Suppressor macrophage (primary cell): Measurements from ENCODE around the gene C2.
"Not testable (repeated sequence)": the region's sequence is repeated elsewhere in the genome, so short reads cannot be mapped to it uniquely, and the experiment has no call there.

ENCODE experiments used
- DNase-seq, 4 experiments: peaks; one replicate each; pipeline ENCODE4 v3.0.0-alpha.2; 2020 to 2022

The C2 gene

DNA sequence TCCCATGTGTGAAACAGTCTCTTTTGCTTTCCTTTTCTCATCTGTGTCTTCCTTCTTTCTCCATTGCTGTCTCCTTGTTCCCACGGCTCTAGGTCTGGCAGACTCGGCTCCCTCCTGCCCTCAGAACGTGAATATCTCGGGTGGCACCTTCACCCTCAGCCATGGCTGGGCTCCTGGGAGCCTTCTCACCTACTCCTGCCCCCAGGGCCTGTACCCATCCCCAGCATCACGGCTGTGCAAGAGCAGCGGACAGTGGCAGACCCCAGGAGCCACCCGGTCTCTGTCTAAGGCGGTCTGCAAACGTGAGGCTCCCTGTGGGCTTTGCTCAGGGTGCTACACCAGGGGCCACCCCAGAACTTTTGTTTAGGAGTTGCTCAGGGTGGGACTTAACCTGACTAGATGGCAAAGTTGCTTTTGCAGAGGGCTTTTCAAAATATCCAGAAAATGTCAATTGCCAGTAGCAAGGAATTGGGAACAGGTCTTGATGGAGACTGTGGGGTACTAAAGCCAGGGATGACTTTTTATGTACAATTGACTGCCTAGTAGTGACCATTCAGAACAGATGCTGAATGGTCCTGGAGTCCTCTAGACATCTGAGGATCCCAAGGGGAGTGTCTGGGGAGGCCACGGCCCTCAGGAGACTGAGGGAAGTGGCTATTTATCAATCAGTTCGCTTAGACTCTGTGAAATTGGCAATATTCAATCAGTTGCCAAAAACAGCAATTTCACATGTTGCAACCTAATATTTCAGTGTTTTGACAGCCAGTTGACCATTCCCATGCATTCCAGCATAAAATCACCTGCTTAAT is 550 bp downstream of the C2 start:
- DNase-seq, result no peak

DNA sequence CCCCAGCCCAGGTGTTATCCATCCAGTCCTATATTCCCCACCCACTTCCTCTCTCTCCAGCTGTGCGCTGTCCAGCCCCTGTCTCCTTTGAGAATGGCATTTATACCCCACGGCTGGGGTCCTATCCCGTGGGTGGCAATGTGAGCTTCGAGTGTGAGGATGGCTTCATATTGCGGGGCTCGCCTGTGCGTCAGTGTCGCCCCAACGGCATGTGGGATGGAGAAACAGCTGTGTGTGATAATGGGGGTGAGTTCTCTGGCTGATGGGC is 1.1 kb downstream of the C2 start:
- DNase-seq, result no peak

- DNase-seq, result no peak
These were observed 3.4 kb downstream of the C2 start for GRCh38 chr6:31930962-31931361.

GRCh38 chr6:31932137-31932536 is 4.6 kb downstream of the C2 start:
- not testable (repeated sequence) for DNase-seq

DNA sequence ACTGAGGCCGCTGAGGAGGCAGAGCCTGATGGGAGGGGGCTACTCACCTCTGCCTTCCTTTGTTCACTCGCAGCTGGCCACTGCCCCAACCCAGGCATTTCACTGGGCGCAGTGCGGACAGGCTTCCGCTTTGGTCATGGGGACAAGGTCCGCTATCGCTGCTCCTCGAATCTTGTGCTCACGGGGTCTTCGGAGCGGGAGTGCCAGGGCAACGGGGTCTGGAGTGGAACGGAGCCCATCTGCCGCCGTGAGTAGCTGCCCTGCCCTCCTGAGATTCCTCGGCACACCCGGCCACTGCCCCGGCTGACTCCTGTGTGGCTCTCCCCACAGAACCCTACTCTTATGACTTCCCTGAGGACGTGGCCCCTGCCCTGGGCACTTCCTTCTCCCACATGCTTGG is 6.0 kb downstream of the C2 start:
- DNase-seq, result no peak

DNA sequence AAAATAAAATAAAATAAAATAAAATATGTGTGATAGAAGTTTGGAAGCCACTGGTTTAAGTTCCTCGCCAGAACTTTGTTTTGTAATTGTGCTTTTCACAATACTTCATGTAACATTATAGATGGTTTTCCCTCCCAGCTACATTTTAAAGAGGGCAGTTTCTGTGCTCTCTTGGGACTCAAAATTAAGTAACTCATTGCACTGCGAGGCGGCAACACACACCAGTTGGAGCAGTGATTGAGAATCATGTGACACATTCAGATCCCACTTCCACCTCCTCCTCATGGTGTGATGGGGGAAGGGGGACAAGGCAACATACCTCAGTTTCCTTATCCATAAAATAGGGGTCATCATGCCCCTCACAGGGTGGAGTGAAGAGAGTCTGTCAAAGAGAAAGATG is 7.5 kb downstream of the C2 start:
- DNase-seq, result peak in 3 of 4 experiments; percentile 16 to 52 (median 17)

- DNase-seq, result no peak
These were observed 8.3 kb downstream of the C2 start for GRCh38 chr6:31935823-31936222.

DNA sequence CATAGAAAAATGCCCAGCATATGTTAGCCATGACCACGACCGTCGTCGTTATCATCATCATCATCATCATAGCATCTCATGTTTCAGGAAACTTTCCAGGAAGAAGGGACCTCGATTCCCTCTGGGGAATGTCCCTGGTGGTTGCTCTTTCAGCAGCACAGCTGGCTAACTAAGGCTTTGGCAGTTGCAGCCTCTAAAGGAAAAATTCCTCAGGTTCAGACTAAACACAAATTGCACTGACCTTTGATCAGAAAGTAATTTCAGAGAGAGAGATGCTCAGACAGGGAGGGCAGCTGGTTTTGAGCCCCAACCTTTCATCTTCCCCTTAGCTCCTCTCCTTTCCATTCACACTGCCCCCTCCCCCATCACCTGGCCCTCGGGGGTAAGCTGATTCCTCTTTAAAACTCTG is 12.7 kb downstream of the C2 start:
- DNase-seq, result no peak

DNA sequence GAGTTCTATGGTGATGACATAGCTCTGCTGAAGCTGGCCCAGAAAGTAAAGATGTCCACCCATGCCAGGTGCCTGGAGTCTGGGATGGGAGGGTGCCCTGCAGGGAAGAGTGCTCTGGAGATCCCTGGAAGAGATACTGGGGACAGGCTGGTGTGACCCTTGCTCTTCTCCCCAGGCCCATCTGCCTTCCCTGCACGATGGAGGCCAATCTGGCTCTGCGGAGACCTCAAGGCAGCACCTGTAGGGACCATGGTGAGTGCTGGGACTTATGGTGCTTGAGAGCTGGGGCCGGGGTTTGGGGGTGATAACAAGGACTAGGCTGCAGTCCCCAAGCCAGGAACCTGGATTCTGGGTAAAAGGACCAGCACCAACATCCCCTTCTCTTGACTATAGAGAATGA is 16.2 kb downstream of the C2 start:
- DNase-seq, result no peak

DNA sequence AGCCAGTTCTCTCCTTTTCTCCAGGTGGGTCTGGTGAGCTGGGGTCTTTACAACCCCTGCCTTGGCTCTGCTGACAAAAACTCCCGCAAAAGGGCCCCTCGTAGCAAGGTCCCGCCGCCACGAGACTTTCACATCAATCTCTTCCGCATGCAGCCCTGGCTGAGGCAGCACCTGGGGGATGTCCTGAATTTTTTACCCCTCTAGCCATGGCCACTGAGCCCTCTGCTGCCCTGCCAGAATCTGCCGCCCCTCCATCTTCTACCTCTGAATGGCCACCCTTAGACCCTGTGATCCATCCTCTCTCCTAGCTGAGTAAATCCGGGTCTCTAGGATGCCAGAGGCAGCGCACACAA is 17.6 kb downstream of the C2 start:
- no peak for DNase-seq

- DNase-seq, result peak; percentile 21 to 66 (median 47)
These were observed 18.2 kb downstream of the C2 start, which contains the start of gene CFB for GRCh38 chr6:31945507-31946369. Gene CFB, plus strand, starts transcription at chr6:31946095. Its CDS starts 127 bp downstream, at chr6:31946222.

DNA sequence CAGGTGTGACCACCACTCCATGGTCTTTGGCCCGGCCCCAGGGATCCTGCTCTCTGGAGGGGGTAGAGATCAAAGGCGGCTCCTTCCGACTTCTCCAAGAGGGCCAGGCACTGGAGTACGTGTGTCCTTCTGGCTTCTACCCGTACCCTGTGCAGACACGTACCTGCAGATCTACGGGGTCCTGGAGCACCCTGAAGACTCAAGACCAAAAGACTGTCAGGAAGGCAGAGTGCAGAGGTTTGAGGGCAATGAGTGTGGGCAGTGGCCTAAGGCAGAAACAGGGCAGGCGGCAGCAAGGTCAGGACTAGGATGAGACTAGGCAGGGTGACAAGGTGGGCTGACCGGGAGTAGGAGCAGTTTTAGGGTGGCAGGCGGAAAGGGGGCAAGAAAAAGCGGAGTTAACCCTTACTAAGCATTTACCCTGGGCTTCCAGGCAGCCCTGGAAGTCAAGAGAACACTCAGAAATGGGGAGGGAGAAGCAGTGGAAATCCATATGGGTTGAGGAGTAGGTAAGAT is 18.9 kb downstream of the C2 start:
- DNase-seq, result no peak

DNA sequence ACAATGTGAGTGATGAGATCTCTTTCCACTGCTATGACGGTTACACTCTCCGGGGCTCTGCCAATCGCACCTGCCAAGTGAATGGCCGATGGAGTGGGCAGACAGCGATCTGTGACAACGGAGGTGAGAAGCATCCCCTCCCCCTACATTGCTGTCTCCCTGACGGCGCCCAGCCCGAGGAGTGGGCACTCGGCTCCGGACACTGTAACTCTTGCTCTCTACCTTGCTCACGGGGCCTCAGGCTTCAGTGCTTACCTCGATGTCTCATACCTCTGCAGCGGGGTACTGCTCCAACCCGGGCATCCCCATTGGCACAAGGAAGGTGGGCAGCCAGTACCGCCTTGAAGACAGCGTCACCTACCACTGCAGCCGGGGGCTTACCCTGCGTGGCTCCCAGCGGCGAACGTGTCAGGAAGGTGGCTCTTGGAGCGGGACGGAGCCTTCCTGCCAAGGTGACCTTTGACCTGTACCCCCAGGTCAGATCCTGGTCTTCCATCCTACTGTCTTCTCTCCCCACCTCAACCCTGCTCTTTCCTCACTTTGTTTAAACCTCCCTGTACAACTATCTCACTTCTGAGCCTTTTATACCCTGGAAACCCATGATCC is 19.7 kb downstream of the C2 start:
- no peak for DNase-seq

GRCh38 chr6:31947864-31948263 is 20.3 kb downstream of the C2 start:
- DNase-seq, result no peak

GRCh38 chr6:31948306-31948705 is 20.8 kb downstream of the C2 start:
- no peak for DNase-seq

- DNase-seq, result peak in 2 of 4 experiments; percentile 15 to 21
These were observed 21.4 kb downstream of the C2 start for GRCh38 chr6:31948753-31949413.

DNA sequence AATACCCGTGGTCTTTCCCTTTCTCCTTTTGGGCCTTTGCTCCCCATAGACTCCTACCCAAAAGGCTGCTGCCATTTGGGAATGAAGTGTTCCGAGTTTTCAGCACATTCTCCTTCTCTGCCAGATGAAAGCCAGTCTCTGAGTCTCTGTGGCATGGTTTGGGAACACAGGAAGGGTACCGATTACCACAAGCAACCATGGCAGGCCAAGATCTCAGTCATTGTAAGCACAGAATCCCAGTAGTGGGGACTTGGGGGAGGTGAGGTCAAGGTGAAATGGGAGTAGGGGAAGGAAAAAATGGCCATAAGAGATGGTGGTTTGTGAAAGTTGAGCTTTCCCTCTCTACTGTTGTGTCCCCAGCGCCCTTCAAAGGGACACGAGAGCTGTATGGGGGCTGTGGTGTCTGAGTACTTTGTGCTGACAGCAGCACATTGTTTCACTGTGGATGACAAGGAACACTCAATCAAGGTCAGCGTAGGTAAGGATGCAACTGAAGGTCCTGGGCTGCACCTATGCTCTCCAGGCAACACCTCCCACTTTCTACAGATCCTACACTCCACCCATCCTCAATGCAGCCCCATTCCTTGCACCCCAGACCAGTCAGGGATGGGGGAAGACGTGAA is 22.5 kb downstream of the C2 start:
- DNase-seq, result no peak

- DNase-seq, result peak; percentile 77 to 87 (median 80)
These were observed 24.8 kb downstream of the C2 start for GRCh38 chr6:31952140-31952805.

DNA sequence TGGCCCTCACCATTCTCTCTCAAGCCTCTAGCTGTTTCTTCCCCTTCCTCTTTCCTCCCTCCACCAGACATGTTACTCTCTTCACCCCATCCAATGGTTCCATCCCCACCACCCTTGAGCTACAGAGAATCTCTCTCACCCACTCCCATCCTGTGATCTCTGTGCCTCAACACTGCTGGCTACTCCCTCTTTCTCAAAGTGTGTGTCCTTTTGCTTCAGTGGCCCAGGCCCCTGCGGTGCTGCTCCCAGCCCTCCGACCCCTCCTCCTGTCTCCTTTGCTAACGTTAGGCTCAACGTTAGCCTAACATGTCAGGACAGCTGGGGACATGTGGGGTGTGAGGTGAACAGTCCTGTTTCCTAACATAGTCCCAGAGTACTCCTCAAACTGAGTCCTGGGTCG is 25.4 kb downstream of the C2 start:
- no peak for DNase-seq

DNA sequence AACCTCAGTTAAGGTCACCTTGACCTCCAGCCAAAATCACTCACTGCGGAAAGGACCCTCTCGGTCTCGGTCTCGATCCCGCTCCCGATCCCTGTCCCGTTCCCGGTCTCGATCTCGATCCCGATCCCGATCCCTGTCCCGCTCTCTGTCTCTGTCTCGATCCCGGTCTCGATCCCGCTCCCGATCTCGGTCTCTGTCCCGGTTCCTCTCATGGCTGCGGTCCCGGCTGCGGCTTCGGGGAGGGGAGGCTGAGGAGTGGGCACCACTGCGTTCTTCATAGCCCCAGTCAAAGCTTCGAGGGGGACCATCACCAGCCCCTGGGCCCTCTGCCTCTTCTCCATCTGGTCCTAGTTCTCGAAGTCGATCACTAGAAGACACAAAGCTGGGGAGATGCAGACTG is 27.0 kb downstream of the C2 start:
- DNase-seq, result no peak

DNA sequence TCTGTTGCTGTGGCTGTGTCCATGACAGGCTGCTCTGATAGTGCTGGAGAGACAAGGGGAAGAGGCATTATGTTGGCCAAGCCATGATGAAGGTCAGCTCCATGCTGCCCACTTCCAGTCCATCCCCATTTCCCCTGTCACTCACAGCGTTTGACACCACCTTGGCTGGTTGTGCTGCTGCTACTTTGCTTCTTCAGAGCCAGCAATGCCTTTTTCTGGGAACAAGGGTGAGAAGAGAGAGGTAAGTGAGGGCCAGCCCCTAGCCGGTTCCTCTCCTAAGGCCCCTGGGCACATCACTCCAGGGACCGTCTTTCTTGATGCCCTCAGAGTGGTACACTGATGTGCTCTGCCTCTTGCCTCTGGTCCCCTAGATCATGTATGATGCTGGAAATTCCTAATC is 29.3 kb downstream of the C2 start:
- DNase-seq, result no peak

DNA sequence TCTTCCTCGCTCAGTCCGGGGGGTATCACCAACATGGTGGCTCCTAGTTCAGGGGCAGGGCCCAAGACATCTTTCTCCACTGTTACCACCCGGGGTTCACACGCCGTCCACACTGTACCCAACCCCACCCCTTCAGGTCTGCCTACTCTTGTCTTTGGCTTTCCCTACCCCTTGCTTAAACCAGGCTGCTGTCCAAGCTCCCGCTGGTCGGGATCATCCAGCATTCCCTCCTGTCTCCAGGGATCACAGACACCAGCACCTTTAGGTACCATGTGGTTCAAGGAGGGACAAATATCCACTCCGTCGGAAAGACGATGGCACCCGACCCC is 30.9 kb downstream of the C2 start:
- no peak for DNase-seq
